Stimulated activated CD4-positive, alpha-beta T cell treated with anti-CD3 and anti-CD28 coated beads, Interleukin-2, amount 100 ng/mL, for 4 hours (primary cell): ENCODE data around the gene GAREM1.

Source experiments
- DNase-seq: peaks from one replicate; pipeline ENCODE4 v3.0.0-alpha.2; 2020; ENCODE audit warnings: low read depth

The GAREM1 gene

GRCh38 chr18:32424696-32425095, 46.0 kb downstream of the GAREM1 start:
- no peak for DNase-seq

- DNase-seq: no peak
Observed at GRCh38 chr18:32422978-32423740, 47.5 kb downstream of the GAREM1 start.

- no peak for DNase-seq
Observed at GRCh38 chr18:32422201-32422600, 48.5 kb downstream of the GAREM1 start.

GRCh38 chr18:32420084-32420750, 50.5 kb downstream of the GAREM1 start:
- no peak for DNase-seq

GRCh38 chr18:32418148-32418547, 52.5 kb downstream of the GAREM1 start:
- no peak for DNase-seq

- no peak for DNase-seq
Observed at GRCh38 chr18:32405588-32405987, 65.1 kb downstream of the GAREM1 start.

- DNase-seq: no peak
Observed at GRCh38 chr18:32401621-32402020, 69.1 kb downstream of the GAREM1 start.

GRCh38 chr18:32393407-32393806, 77.3 kb downstream of the GAREM1 start:
- no peak for DNase-seq

- DNase-seq: no peak
Observed at GRCh38 chr18:32391126-32391525, 79.6 kb downstream of the GAREM1 start.

- DNase-seq: no peak
Observed at GRCh38 chr18:32389858-32390257, 80.8 kb downstream of the GAREM1 start.

GRCh38 chr18:32389191-32389590, 81.5 kb downstream of the GAREM1 start:
- no peak for DNase-seq

GRCh38 chr18:32386471-32386870, 84.2 kb downstream of the GAREM1 start:
- DNase-seq: no peak

- DNase-seq: no peak
Observed at GRCh38 chr18:32383050-32383819, 87.4 kb downstream of the GAREM1 start.

- no peak for DNase-seq
Observed at GRCh38 chr18:32381761-32382160, 88.9 kb downstream of the GAREM1 start.

- DNase-seq: no peak
Observed at GRCh38 chr18:32380559-32380958, 90.1 kb downstream of the GAREM1 start.

- DNase-seq: no peak
Observed at GRCh38 chr18:32379891-32380290, 90.8 kb downstream of the GAREM1 start.

- no peak for DNase-seq
Observed at GRCh38 chr18:32378705-32379104, 92.0 kb downstream of the GAREM1 start.

GRCh38 chr18:32373995-32374394, 96.7 kb downstream of the GAREM1 start:
- no peak for DNase-seq

- DNase-seq: no peak
Observed at GRCh38 chr18:32373505-32373904, 97.2 kb downstream of the GAREM1 start.

GRCh38 chr18:32372381-32373061, 98.2 kb downstream of the GAREM1 start:
- no peak for DNase-seq

- no peak for DNase-seq
Observed at GRCh38 chr18:32372047-32372380, 98.7 kb downstream of the GAREM1 start.

- DNase-seq: no peak
Observed at GRCh38 chr18:32371384-32371783, 99.3 kb downstream of the GAREM1 start.
